BLaER1 (cell line): ENCODE data around the gene M6PR.

ENCODE experiments used
- H3K27ac ChIP-seq: shearing (Covaris generic); formaldehyde crosslinking; 2 replicates; pipeline ENCODE4 v1.8.1; 2022
- H3K27me3 ChIP-seq: shearing (Covaris generic); formaldehyde crosslinking; 2 replicates; pipeline ENCODE4 v1.8.1; 2022
- H3K36me3 ChIP-seq: shearing (Covaris generic); formaldehyde crosslinking; 2 replicates; pipeline ENCODE4 v1.8.1; 2022
- H3K4me1 ChIP-seq: shearing (Covaris generic); formaldehyde crosslinking; 2 replicates; pipeline ENCODE4 v1.8.1; 2022
- H3K4me2 ChIP-seq: shearing (Covaris generic); formaldehyde crosslinking; 2 replicates; pipeline ENCODE4 v1.8.1; 2022
- H3K4me3 ChIP-seq: shearing (Covaris generic); formaldehyde crosslinking; 2 replicates; pipeline ENCODE4 v1.8.1; 2022
- H3K9ac ChIP-seq: shearing (Covaris generic); formaldehyde crosslinking; 2 replicates; pipeline ENCODE4 v1.8.1; 2022
- H3K9me3 ChIP-seq: shearing (Covaris generic); formaldehyde crosslinking; 2 replicates; pipeline ENCODE4 v1.8.1; 2022
- H4K20me1 ChIP-seq: shearing (Covaris generic); formaldehyde crosslinking; 2 replicates; pipeline ENCODE4 v1.8.1; 2022
- Cebpa-rat ChIP-seq: shearing (Covaris generic); IDR thresholded peaks from 2 replicates; pipeline ENCODE4 v1.8.1; 2022

The M6PR gene

GRCh38 chr12:8949342-8950220, at the start of gene M6PR:
Gene M6PR (minus strand): TSS chr12:8949645. CDS start chr12:8946404, 3,241 bp downstream.
- Histone ChIP-seq H3K36me3 (peaks cover 40% of the 10 kb centered on the region), H3K4me2 (peak within 1 kb of the TSS; percentile 89), H3K27ac (peak within 1 kb of the TSS; percentile 92), H3K4me3 (peak within 1 kb of the TSS; percentile 77), H3K9me3 (peaks cover 26% of the 10 kb centered on the region), H3K9ac (peak within 1 kb of the TSS; percentile 80), H4K20me1 (peaks cover 45% of the 10 kb centered on the region), H3K4me1 (peaks cover 30% of the 10 kb centered on the region), H3K27me3 (no peaks in the 10 kb centered on the region)
- no peak for TF ChIP-seq Cebpa-rat

DNA sequence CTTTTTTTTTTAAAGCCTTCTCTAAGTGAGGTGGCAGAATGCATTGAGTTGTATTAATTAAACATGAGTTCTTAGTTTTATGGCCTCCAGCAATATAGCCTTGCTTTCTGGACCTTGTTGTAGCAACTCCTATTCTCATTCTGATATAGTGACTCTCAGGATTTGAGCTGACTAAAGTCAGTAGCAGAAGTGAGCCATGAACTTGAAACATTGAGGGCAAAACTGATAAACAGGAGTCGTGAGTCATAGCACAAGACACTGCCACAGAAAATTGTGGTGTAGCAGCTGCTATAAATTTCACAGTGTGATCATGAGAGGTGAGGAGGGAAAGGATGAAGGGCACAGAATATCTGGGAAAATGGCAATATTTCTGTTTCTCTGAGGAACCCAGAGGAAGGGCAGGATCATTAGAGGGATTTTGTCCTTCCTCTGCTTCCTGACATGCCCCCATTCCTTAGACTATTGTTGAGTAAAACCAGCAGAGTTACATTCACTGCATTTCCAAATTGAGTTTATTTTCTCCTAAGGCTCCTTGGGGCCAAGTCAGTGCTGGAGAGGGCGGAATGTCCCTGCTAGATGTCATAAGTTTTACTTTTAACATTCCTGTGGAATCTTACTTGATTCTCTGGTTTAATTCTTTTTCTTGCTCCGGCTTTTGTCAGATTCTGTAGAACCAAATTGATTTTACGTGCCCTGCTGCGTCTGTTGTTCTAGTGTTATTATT, 47.4 kb upstream of the M6PR start:
- Histone ChIP-seq H3K36me3 (no peaks in the 10 kb centered on the region), H3K4me1 (no peaks in the 10 kb centered on the region), H3K9ac (no peak overlapping the region), H3K4me3 (no peak overlapping the region), H3K27me3 (no peaks in the 10 kb centered on the region), H3K9me3 (0 out of 2 replicates have a peak, but pooled peaks cover 4% of the 10 kb centered on the region), H3K27ac (no peak overlapping the region), H3K4me2 (no peak overlapping the region), H4K20me1 (no peaks in the 10 kb centered on the region)
- TF ChIP-seq Cebpa-rat, result no peak

DNA sequence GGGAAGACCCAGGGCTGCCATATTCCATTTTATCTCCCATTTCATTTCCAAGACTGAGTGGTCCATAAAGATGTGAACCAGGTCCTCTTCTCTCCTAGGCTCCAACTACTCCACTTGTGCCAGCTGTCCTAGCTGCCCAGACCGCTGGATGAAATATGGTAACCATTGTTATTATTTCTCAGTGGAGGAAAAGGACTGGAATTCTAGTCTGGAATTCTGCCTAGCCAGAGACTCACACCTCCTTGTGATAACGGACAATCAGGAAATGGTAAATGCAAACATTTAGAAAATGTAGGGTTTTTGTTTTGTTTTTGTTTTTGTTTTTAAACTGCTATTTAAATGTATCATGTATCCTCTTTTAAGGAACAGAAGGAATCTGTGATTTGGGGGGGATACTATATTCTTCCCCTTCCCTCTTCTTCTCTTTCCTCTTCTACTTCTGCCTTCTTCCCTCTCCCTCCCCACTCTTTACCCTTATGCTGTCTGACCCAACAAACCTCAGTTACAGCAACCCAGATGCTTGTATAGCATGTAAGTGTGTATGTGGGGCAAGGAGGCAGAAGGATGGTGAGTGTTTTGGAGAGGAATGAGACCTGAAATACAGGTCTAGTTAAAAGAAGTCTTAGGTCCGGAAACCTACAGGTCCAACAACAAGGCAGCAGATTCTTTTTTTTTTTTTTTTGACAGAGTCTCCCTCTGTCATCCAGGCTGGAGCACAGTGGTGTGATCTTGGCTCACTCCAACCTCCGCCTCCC, 45.8 kb upstream of the M6PR start:
- H3K4me1 ChIP-seq, result no peaks in the 10 kb centered on the region
- no peak for TF ChIP-seq Cebpa-rat
- no peaks in the 10 kb centered on the region for H4K20me1 ChIP-seq
- 0 out of 2 replicates have a peak, but pooled peaks cover 4% of the 10 kb centered on the region for H3K9me3 ChIP-seq
- H3K36me3 ChIP-seq, result no peaks in the 10 kb centered on the region
- H3K9ac ChIP-seq, result no peak overlapping the region
- no peak overlapping the region for H3K4me3 ChIP-seq
- no peak overlapping the region for H3K27ac ChIP-seq
- H3K27me3 ChIP-seq, result no peaks in the 10 kb centered on the region
- no peak overlapping the region for H3K4me2 ChIP-seq

- no peaks in the 10 kb centered on the region for H3K36me3 ChIP-seq
- peaks cover 12% of the 10 kb centered on the region for H3K4me1 ChIP-seq
- H3K27ac ChIP-seq, result no peak overlapping the region
- no peak overlapping the region for H3K9ac ChIP-seq
- TF ChIP-seq Cebpa-rat, result no peak
- no peaks in the 10 kb centered on the region for H4K20me1 ChIP-seq
- no peak overlapping the region for H3K4me3 ChIP-seq
- H3K9me3 ChIP-seq, result 0 out of 2 replicates have a peak, but pooled peaks cover 4% of the 10 kb centered on the region
- no peak overlapping the region for H3K4me2 ChIP-seq
- no peaks in the 10 kb centered on the region for H3K27me3 ChIP-seq
Observed at GRCh38 chr12:8993827-8994226, 44.4 kb upstream of the M6PR start.

GRCh38 chr12:8991371-8992345, 42.2 kb upstream of the M6PR start:
- no peaks in the 10 kb centered on the region for H3K9me3 ChIP-seq
- TF ChIP-seq Cebpa-rat, result no peak
- no peak overlapping the region for H3K4me2 ChIP-seq
- peaks cover 12% of the 10 kb centered on the region for H3K4me1 ChIP-seq
- H3K36me3 ChIP-seq, result no peaks in the 10 kb centered on the region
- H3K27me3 ChIP-seq, result no peaks in the 10 kb centered on the region
- H4K20me1 ChIP-seq, result no peaks in the 10 kb centered on the region
- no peak overlapping the region for H3K9ac ChIP-seq
- H3K27ac ChIP-seq, result no peak overlapping the region
- no peak overlapping the region for H3K4me3 ChIP-seq

- H3K4me2 ChIP-seq, result peak within 1 kb of the TSS; percentile 37
- H3K9ac ChIP-seq, result no peak within 1 kb of the TSS
Observed at GRCh38 chr12:8989413-8989812, 40.0 kb upstream of the M6PR start, which contains the start of gene KLRG1. Gene KLRG1 (plus strand): TSS chr12:8989546. CDS start chr12:8989636, 90 bp downstream.

DNA sequence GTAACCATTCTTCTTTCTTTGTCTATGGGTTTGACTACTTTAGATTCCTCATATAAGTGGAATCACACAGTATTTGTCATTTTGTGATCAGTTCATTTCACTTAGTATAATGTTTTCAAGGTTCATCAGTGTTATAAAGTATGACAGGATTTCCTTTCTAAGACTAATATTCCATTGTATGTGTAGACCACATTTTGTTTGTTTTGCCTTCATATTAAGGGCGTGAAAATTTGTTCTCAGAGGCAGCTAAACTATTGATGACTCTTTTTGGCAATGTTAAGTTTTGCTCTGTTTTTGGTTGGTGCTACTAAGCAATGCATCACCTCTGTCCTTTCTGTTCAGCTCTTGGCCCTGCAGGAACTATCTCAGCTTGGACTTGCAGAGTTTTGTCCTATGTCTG, 38.2 kb upstream of the M6PR start:
- Histone ChIP-seq H3K27me3 (no peaks in the 10 kb centered on the region), H3K27ac (no peak overlapping the region), H3K9ac (no peak overlapping the region), H3K4me3 (no peak overlapping the region), H3K4me2 (no peak overlapping the region), H3K4me1 (peaks cover 12% of the 10 kb centered on the region), H3K9me3 (no peaks in the 10 kb centered on the region), H3K36me3 (no peaks in the 10 kb centered on the region), H4K20me1 (no peaks in the 10 kb centered on the region)
- TF ChIP-seq Cebpa-rat, result no peak

More at GRCh38 chr12:8989413-8989812, 40.0 kb upstream of the M6PR start, which contains the start of gene KLRG1:
- no peak within 1 kb of the TSS for H3K4me3 ChIP-seq
- no peaks in the 10 kb centered on the region for H3K36me3 ChIP-seq
- no peak within 1 kb of the TSS for H3K27ac ChIP-seq
- H4K20me1 ChIP-seq, result no peaks in the 10 kb centered on the region
- H3K4me1 ChIP-seq, result peaks cover 12% of the 10 kb centered on the region
- no peak for TF ChIP-seq Cebpa-rat
- no peaks in the 10 kb centered on the region for H3K27me3 ChIP-seq
- H3K9me3 ChIP-seq, result no peaks in the 10 kb centered on the region

DNA sequence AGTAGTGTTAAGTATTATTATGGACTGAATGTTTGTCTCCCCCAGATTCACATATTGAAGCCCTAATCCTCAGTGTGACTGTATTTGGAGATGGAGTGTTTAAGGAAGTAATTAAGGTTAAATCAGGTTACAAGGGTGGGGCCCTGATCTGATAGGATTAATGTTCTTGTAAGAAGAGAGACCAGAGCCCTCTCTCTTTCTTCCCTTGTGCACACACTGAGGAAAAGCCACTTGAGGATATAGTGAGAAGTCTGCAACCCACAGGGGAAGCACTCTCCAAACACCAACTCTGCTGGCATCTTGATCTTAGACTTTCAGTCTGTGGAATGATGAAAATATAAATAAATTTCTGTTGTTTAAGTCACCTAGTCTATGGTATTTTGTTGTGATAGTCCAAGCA, 37.7 kb upstream of the M6PR start:
- H3K9me3 ChIP-seq, result no peaks in the 10 kb centered on the region
- H3K36me3 ChIP-seq, result no peaks in the 10 kb centered on the region
- H3K9ac ChIP-seq, result no peak overlapping the region
- H3K4me1 ChIP-seq, result peaks cover 12% of the 10 kb centered on the region
- no peaks in the 10 kb centered on the region for H3K27me3 ChIP-seq
- no peak overlapping the region for H3K4me3 ChIP-seq
- H3K4me2 ChIP-seq, result no peak overlapping the region
- H3K27ac ChIP-seq, result no peak overlapping the region
- TF ChIP-seq Cebpa-rat, result no peak
- H4K20me1 ChIP-seq, result no peaks in the 10 kb centered on the region
